ENCODE results near the gene CERS3.
"Not testable (repeated sequence)": the region's sequence is repeated elsewhere in the genome, so short reads cannot be mapped to it uniquely, and the experiment has no call there.

Gene CERS3

DNA sequence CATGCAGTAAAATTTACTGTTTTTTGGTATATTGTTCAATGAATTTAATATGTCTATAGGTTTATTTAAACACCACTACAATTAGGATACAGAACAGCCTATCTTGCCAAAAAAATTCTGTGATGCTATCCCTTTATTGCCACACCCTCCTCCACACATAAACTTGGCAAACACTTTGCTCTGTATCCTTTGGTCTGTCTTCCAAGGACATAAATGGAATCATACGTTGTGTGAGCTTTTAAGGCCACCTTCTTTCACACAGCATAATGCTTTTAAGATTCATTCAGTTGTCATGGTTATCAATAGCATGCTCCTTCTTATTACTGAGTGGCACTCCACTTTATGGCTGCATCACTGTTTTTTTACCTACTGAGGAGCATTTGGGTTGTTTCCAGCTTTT is 71.5 kb downstream of the CERS3 start:
- peaks cover 4% of the 10 kb centered on the region; the same call in 1 of the 2 replicates for H3K9me3 ChIP-seq
- no peaks in the 10 kb centered on the region for H3K36me3 ChIP-seq
- TF ChIP-seq, protein P1, sequence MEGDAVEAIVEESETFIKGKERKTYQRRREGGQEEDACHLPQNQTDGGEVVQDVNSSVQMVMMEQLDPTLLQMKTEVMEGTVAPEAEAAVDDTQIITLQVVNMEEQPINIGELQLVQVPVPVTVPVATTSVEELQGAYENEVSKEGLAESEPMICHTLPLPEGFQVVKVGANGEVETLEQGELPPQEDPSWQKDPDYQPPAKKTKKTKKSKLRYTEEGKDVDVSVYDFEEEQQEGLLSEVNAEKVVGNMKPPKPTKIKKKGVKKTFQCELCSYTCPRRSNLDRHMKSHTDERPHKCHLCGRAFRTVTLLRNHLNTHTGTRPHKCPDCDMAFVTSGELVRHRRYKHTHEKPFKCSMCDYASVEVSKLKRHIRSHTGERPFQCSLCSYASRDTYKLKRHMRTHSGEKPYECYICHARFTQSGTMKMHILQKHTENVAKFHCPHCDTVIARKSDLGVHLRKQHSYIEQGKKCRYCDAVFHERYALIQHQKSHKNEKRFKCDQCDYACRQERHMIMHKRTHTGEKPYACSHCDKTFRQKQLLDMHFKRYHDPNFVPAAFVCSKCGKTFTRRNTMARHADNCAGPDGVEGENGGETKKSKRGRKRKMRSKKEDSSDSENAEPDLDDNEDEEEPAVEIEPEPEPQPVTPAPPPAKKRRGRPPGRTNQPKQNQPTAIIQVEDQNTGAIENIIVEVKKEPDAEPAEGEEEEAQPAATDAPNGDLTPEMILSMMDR (IDR thresholded peaks at IDR 0.05; ENCODE audit: low read depth, low read length): no peak

GRCh38 chr15:100454148-100454547 is 74.6 kb downstream of the CERS3 start:
- no peak for DNase-seq
- TF ChIP-seq, protein P1 (IDR thresholded peaks at IDR 0.05; ENCODE audit: low read depth, low read length): no peak

More for the DNA sequence above, 71.5 kb downstream of the CERS3 start:
- H3K27me3 ChIP-seq: no peaks in the 10 kb centered on the region
- no peak overlapping the region for H3K4me3 ChIP-seq (ENCODE audit: low read depth, low read length)
- H3K4me1 ChIP-seq: no peaks in the 10 kb centered on the region
- no peak for DNase-seq

GRCh38 chr15:100448481-100448880 is 80.3 kb downstream of the CERS3 start:
- no peaks in the 10 kb centered on the region for H3K4me1 ChIP-seq
- no peak for DNase-seq
- TF ChIP-seq, protein P1 (IDR thresholded peaks at IDR 0.05; ENCODE audit: low read depth, low read length): no peak

More at GRCh38 chr15:100454148-100454547, 74.6 kb downstream of the CERS3 start:
- Histone ChIP-seq H3K9me3 (peaks cover 4% of the 10 kb centered on the region; the same call in 1 of the 2 replicates), H3K36me3 (no peaks in the 10 kb centered on the region), H3K4me1 (no peaks in the 10 kb centered on the region), H3K4me3 (ENCODE audit: low read depth, low read length) (no peak overlapping the region), H3K27me3 (no peaks in the 10 kb centered on the region)

DNA sequence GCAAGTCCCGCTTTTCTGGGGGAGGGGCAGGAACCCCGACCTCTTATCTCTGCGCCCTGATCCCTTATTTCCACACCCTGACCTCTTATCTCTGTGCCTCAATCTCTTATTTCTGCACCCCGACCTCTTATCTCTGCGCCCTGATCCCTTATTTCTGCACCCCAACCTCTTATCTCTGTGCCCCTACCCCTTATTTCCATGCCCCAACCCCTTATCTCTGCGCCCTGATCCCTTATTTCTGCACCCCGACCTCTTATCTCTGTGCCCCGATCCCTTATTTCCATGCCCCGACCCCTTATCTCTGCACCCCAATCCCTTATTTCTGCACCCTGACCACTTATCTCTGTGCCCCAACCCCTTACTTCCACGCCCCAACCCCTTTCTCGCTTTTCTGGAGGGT is 87.7 kb downstream of the CERS3 start:
- H3K4me3 ChIP-seq (ENCODE audit: low read depth, low read length); H3K36me3 ChIP-seq; H3K27me3 ChIP-seq; DNase-seq; H3K9me3 ChIP-seq: not testable (repeated sequence)
- peaks cover 13% of the 10 kb centered on the region; the same call in 1 of the 2 replicates for H3K4me1 ChIP-seq

More at GRCh38 chr15:100448481-100448880, 80.3 kb downstream of the CERS3 start:
- Histone ChIP-seq H3K36me3 (no peaks in the 10 kb centered on the region), H3K4me3 (ENCODE audit: low read depth, low read length) (no peak overlapping the region), H3K9me3 (no peaks in the 10 kb centered on the region), H3K27me3 (no peaks in the 10 kb centered on the region)

DNA sequence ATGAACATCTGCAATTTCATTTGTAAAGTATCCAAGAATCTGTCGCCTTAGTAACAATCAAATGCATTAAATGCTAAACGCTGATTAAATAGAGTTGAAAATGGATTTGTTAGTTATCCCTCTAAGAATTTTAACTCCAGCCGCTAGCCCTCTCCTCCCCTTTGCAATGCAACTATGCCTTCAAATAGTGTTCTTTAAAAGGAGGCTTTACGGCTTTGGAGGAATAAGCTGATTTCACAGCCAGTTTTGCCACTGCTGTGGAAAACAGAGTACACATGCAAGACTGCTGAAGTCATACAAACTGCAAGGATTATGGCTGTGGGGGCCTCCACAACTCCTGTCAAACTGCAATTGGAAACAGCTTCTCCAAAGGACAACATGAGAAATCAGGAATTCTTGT is 89.2 kb downstream of the CERS3 start:
- Histone ChIP-seq H3K9me3 (no peaks in the 10 kb centered on the region), H3K27me3 (no peaks in the 10 kb centered on the region), H3K4me3 (ENCODE audit: low read depth, low read length) (no peak overlapping the region), H3K4me1 (peaks cover 13% of the 10 kb centered on the region; the same call in 1 of the 2 replicates), H3K36me3 (no peaks in the 10 kb centered on the region)
- DNase-seq: no peak
- TF ChIP-seq, protein P1 (IDR thresholded peaks at IDR 0.05; ENCODE audit: low read depth, low read length): no peak

GRCh38 chr15:100438570-100438969 is 90.2 kb downstream of the CERS3 start:
- DNase-seq: peak; percentile 98
- TF ChIP-seq, protein P1 (IDR thresholded peaks at IDR 0.05; ENCODE audit: low read depth, low read length): no peak
- no peaks in the 10 kb centered on the region for H3K36me3 ChIP-seq

More at GRCh38 chr15:100438570-100438969, 90.2 kb downstream of the CERS3 start:
- no peaks in the 10 kb centered on the region for H3K9me3 ChIP-seq
- H3K27me3 ChIP-seq: no peaks in the 10 kb centered on the region
- peaks cover 13% of the 10 kb centered on the region; the same call in 1 of the 2 replicates for H3K4me1 ChIP-seq
- H3K4me3 ChIP-seq (ENCODE audit: low read depth, low read length): no peak overlapping the region

Data from BE2C (cell line).